ENCODE results near the gene CENPVL1.

The CENPVL1 gene

DNA sequence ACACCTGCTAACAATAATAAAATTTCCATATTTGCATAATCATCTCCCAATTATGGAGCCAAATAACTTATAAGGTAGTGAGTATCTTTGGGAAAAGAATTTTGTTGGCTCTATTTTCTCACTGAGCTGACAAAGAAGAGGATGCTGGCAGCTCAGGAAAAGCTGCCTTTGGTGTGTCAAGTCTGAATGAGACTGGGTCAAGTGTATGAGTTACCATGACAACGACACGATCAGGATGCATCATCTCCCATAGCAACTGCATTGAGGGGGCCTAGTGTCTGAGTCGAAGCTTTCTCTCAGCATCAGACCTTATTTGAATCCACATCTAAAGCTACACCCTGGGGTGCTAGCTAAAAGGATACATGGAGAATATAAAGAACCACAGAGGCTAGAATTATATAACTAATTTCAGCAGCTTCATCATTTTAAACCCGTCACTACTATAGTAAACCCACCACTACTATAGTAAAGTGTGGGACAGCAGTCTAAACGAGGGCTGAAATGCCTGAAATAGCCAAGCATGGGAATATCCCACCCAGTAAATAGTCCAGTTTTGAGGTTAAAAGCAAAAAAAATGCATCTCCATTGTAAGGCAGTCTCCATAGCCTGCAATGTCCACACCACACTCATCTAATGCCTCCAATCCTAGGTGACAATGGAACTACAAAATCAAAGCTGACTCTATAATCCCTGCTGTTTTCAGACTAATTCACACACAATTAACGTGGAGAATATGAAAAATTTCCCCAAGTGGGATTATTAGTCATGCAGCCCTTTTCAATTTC, 48.9 kb downstream of the CENPVL1 start:
- H3K36me3 ChIP-seq (replicated peaks) = no peaks in the 10 kb centered on the region
- no peak overlapping the region for H3K4me3 ChIP-seq (ENCODE audit: low read depth, low read length)
- DNase-seq = no peak
- H3K27ac ChIP-seq = no peak overlapping the region
- in situ Hi-C loops (cut with HindIII; ENCODE audit: low pct_ligation_motif_present, low sequenced_read_pairs) = no loop called here
- TF ChIP-seq CTCF (IDR thresholded peaks at IDR 0.05; ENCODE audit: low read depth, low read length, missing control alignments) = no peak
- no peaks in the 10 kb centered on the region for H3K27me3 ChIP-seq (replicated peaks)

DNA sequence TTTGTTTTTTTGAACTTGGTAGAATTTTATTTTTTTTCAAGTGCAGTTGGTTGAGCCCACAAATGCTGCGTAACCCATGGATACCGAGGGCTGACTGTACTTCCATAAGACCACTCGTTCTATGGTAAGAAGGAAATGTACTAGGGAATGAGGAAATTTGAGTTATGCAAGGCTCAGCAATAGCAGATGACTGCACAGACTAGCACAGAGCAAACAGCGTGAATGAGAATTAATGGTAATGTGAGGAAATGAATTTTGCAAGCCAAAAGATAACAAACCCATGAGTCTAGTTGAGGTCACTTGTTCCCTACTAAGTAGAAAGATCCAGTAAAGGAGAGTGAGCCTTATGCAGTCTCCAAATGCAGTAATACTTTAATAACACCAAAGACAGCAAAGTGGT, 50.3 kb downstream of the CENPVL1 start:
- TF ChIP-seq CTCF (IDR thresholded peaks at IDR 0.05; ENCODE audit: low read depth, low read length, missing control alignments) = no peak
- H3K36me3 ChIP-seq (replicated peaks) = no peaks in the 10 kb centered on the region
- in situ Hi-C loops (cut with HindIII; ENCODE audit: low pct_ligation_motif_present, low sequenced_read_pairs) = no loop called here
- H3K27me3 ChIP-seq (replicated peaks) = no peaks in the 10 kb centered on the region
- no peak overlapping the region for H3K27ac ChIP-seq
- no peak overlapping the region for H3K4me3 ChIP-seq (ENCODE audit: low read depth, low read length)
- no peak for DNase-seq
